ENCODE results near the gene ZMYM4.

Gene ZMYM4

GRCh38 chr1:35261412-35262120 lies 6.9 kb upstream of the ZMYM4 start:
- in situ Hi-C loops (cut with MboI; ENCODE audit: low pct_unique_long_range_greater_than_20kb, low sequenced_read_pairs, unreplicated experiment), result no loop called here

GRCh38 chr1:35264035-35264434 lies 4.5 kb upstream of the ZMYM4 start:
- in situ Hi-C loops (cut with MboI; ENCODE audit: low pct_unique_long_range_greater_than_20kb, low sequenced_read_pairs, unreplicated experiment), result no loop called here
- DNase-seq (ENCODE audit: low spot score), result no peak
- TF ChIP-seq CTCF (IDR thresholded peaks at IDR 0.05; ENCODE audit: extremely low read depth, insufficient read depth, missing control alignments), result no peak

More at GRCh38 chr1:35261412-35262120, 6.9 kb upstream of the ZMYM4 start:
- no peak for TF ChIP-seq CTCF (IDR thresholded peaks at IDR 0.05; ENCODE audit: extremely low read depth, insufficient read depth, missing control alignments)
- DNase-seq (ENCODE audit: low spot score), result no peak

- in situ Hi-C loops (cut with MboI; ENCODE audit: low pct_unique_long_range_greater_than_20kb, low sequenced_read_pairs, unreplicated experiment), result no loop called here
- DNase-seq (ENCODE audit: low spot score), result no peak
- no peak for TF ChIP-seq CTCF (IDR thresholded peaks at IDR 0.05; ENCODE audit: extremely low read depth, insufficient read depth, missing control alignments)
These were observed 3.6 kb upstream of the ZMYM4 start for GRCh38 chr1:35264871-35265270.

- TF ChIP-seq CTCF (IDR thresholded peaks at IDR 0.05; ENCODE audit: extremely low read depth, insufficient read depth, missing control alignments), result no peak
- no peak for DNase-seq (ENCODE audit: low spot score)
- in situ Hi-C loops (cut with MboI; ENCODE audit: low pct_unique_long_range_greater_than_20kb, low sequenced_read_pairs, unreplicated experiment), result no loop called here
These were observed 2.2 kb upstream of the ZMYM4 start for GRCh38 chr1:35266306-35266705.

GRCh38 chr1:35269201-35269988 lies 886 bp downstream of the ZMYM4 start:
- in situ Hi-C loops (cut with MboI; ENCODE audit: low pct_unique_long_range_greater_than_20kb, low sequenced_read_pairs, unreplicated experiment), result no loop called here
- TF ChIP-seq CTCF (IDR thresholded peaks at IDR 0.05; ENCODE audit: extremely low read depth, insufficient read depth, missing control alignments), result no peak
- no peak for DNase-seq (ENCODE audit: low spot score)

- in situ Hi-C loops (cut with MboI; ENCODE audit: low pct_unique_long_range_greater_than_20kb, low sequenced_read_pairs, unreplicated experiment), result no loop called here
- TF ChIP-seq CTCF (IDR thresholded peaks at IDR 0.05; ENCODE audit: extremely low read depth, insufficient read depth, missing control alignments), result no peak
- DNase-seq (ENCODE audit: low spot score), result no peak
These were observed 1.4 kb downstream of the ZMYM4 start for GRCh38 chr1:35269989-35270289.

All from GM13977 (cell line).